Measurements from ENCODE around the gene ATP2B1. TPM values are rescaled to one million over a fixed set of nuclear protein-coding genes. Genes with fewer than 3 reads are reported as not detected.

ATP2B1 gene
- total and polyA plus RNA-seq, 2 donors (not counting 3 experiments of a cell fraction or from before 2014, with no cell fraction given), result 6.4 to 28.0 TPM

DNA sequence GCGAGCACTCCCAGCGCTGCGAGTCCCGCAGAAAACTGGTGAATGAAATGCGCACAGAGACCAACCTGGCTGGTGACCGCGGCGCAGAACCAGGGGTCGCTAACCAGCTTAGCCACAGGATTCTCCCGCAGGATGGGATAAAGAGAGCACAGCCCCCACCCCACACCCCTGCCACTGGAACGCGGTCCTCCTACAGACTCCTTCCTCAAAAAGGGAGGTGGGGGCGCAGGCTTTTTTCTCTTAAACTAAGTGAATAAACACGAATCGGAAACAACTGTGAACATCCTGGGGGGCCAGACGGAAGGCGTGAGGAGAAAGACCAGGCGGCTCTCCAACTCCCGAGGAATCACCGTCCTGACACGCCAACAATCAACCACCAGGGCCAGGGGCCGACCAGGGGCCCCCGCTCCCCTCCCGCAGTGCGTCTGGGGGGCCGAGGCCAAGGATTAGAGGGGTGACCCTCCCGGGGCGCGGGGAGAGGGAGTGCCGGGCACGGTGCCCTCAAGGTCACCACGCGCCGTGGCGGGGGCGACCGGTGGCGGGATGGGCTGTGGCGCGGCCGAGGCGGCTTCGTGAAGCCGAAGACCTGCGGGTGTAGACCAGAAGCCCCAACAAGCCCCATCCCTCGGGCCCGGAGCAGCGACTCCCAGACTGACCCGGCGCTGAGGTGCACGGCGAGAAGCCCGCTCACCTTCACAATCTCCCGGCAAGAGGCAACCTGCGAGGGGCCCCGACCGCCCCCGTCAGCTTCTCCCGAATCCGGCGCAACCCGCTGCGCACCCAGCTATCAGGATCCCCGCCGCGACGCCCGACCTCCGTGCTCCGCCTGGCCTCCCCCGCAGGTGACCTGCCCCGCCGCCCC is 704 bp downstream of the ATP2B1 start:
- intact Hi-C loops (cut with micrococcal nuclease), result loop anchor here (1.0 to 5.0 kb wide), 7 partner anchors 336 to 1233 kb away; no protein-coding TSS in a partner anchor
- H3K9me3 ChIP-seq (replicated peaks; ENCODE audit: control insufficient read depth, insufficient read depth, low read length), result no peaks in the 10 kb centered on the region
- dilution Hi-C loops (cut with MboI; ENCODE audit: extremely low pct_ligation_motif_present, low sequenced_read_pairs), result no loop called here
- peak overlapping the region; percentile 83 for H3K4me2 ChIP-seq (ENCODE audit: insufficient read depth, low read length)
- no peak for FAIRE-seq
- TF ChIP-seq, protein P1, sequence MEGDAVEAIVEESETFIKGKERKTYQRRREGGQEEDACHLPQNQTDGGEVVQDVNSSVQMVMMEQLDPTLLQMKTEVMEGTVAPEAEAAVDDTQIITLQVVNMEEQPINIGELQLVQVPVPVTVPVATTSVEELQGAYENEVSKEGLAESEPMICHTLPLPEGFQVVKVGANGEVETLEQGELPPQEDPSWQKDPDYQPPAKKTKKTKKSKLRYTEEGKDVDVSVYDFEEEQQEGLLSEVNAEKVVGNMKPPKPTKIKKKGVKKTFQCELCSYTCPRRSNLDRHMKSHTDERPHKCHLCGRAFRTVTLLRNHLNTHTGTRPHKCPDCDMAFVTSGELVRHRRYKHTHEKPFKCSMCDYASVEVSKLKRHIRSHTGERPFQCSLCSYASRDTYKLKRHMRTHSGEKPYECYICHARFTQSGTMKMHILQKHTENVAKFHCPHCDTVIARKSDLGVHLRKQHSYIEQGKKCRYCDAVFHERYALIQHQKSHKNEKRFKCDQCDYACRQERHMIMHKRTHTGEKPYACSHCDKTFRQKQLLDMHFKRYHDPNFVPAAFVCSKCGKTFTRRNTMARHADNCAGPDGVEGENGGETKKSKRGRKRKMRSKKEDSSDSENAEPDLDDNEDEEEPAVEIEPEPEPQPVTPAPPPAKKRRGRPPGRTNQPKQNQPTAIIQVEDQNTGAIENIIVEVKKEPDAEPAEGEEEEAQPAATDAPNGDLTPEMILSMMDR (IDR thresholded peaks at IDR 0.05; ENCODE audit: extremely low read depth in 1 of 2, insufficient read depth in 1 of 2, low read depth in 1 of 2, low read length in 2 of 2), result no peak
- TF ChIP-seq POLR2A (IDR thresholded peaks at IDR 0.05; ENCODE audit: low read depth, low read length), result no peak
- TF ChIP-seq, protein P2, sequence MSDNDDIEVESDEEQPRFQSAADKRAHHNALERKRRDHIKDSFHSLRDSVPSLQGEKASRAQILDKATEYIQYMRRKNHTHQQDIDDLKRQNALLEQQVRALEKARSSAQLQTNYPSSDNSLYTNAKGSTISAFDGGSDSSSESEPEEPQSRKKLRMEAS (IDR thresholded peaks at IDR 0.05; ENCODE audit: insufficient read depth, insufficient read length), result no peak
- no peak for TF ChIP-seq FOS (IDR thresholded peaks at IDR 0.05; ENCODE audit: borderline replicate concordance, insufficient read depth, low read length)
- peak overlapping the region; percentile 73 to 80 (median 75) for H3K4me3 ChIP-seq (replicated peaks in 1 of 3; ENCODE audit: insufficient read depth in 1 of 3, low read depth in 1 of 3, low read length in 3 of 3)
- ChIA-PET POLR2A (interaction anchor here (1.4 kb wide), 1 partner anchor 241 kb away, joined by 7 read pairs; no protein-coding TSS in a partner anchor), CTCF (interaction anchor here (0.8 to 3.5 kb wide), 5 partner anchors 165 to 1233 kb away, joined by 3 to 14 read pairs (median 5); no protein-coding TSS in a partner anchor)
- peak; percentile 28 for DNase-seq (ENCODE audit: low read depth, low spot score)
- no peaks in the 10 kb centered on the region for H3K9me1 ChIP-seq (replicated peaks; ENCODE audit: control insufficient read depth, extremely low read depth, insufficient read depth, low read length)
- H2AFZ ChIP-seq (ENCODE audit: low read depth, low read length), result peak overlapping the region; percentile 82
- no peaks in the 10 kb centered on the region for H3K36me3 ChIP-seq (ENCODE audit: control insufficient read depth in 2 of 2, extremely low read depth in 1 of 2, insufficient read depth in 2 of 2, low read length in 2 of 2)
- peaks cover 12% of the 10 kb centered on the region for H3K4me1 ChIP-seq (ENCODE audit: control insufficient read depth, extremely low read depth, insufficient read depth, low read length)
- BruUV-seq (replicated peaks), result no TSS peak
- peaks cover 18% of the 10 kb centered on the region for H3K79me2 ChIP-seq (ENCODE audit: control insufficient read depth, insufficient read depth, low read length)
- peak overlapping the region; percentile 67 for H3K27ac ChIP-seq (ENCODE audit: insufficient read depth, low read depth, low read length)
- peak overlapping the region; percentile 91 for H3K9ac ChIP-seq (replicated peaks; ENCODE audit: extremely low read depth, insufficient read depth, low read length)
- peaks cover 2% of the 10 kb centered on the region for H4K20me1 ChIP-seq (replicated peaks; ENCODE audit: control insufficient read depth, extremely low read depth, insufficient read depth, low read length)
- H3K27me3 ChIP-seq (ENCODE audit: control insufficient read depth in 2 of 2, insufficient read depth in 2 of 2, low read length in 2 of 2), result peaks cover 0 to 16% of the 10 kb centered on the region in 2 experiments

All from endothelial cell of umbilical vein (primary cell).